ENCODE results near the gene C3orf18.

C3orf18 gene

GRCh38 chr3:50572801-50573371 is 5.3 kb upstream of the C3orf18 start:
- Histone ChIP-seq H3K27me3 (ENCODE audit: insufficient read depth, poor library complexity, severe bottlenecking) (no peaks in the 10 kb centered on the region), H3K27ac (replicated peaks) (no peak overlapping the region; the same call in 1 of the 2 replicates), H3K4me3 (replicated peaks; ENCODE audit: insufficient read depth, low read length) (no peak overlapping the region)
- TF ChIP-seq SPI1 (IDR thresholded peaks at IDR 0.05; ENCODE audit: borderline replicate concordance, low read depth), result no peak
- TF ChIP-seq CTCF (IDR thresholded peaks at IDR 0.05; ENCODE audit: insufficient read depth, low read length), result no peak
- TF ChIP-seq POLR2AphosphoS5 (IDR thresholded peaks at IDR 0.05; ENCODE audit: low read depth), result no peak
- no peak for TF ChIP-seq GABPA (IDR thresholded peaks at IDR 0.05; ENCODE audit: low read depth)
- no peak for TF ChIP-seq REST (IDR thresholded peaks at IDR 0.05; ENCODE audit: insufficient replicate concordance, low read depth)
- DNase-seq (ENCODE audit: low read depth in 1 of 2, low spot score in 1 of 2), result no peak

- Histone ChIP-seq H3K27me3 (ENCODE audit: insufficient read depth, poor library complexity, severe bottlenecking) (no peaks in the 10 kb centered on the region), H3K27ac (replicated peaks) (no peak overlapping the region; the same call in 1 of the 2 replicates), H3K4me3 (replicated peaks; ENCODE audit: insufficient read depth, low read length) (no peak overlapping the region)
- TF ChIP-seq SPI1 (IDR thresholded peaks at IDR 0.05; ENCODE audit: borderline replicate concordance, low read depth) (peak; percentile 23; the same call in 1 of the 2 replicates), CTCF (IDR thresholded peaks at IDR 0.05; ENCODE audit: insufficient read depth, low read length) (peak; percentile 94), REST (IDR thresholded peaks at IDR 0.05; ENCODE audit: insufficient replicate concordance, low read depth) (no peak), POLR2AphosphoS5 (IDR thresholded peaks at IDR 0.05; ENCODE audit: low read depth) (no peak)
- DNase-seq (ENCODE audit: low read depth in 1 of 2, low spot score in 1 of 2), result peak; percentile 50 to 79
Observed at GRCh38 chr3:50572158-50572557, 4.6 kb upstream of the C3orf18 start.

- Histone ChIP-seq H3K27me3 (ENCODE audit: insufficient read depth, poor library complexity, severe bottlenecking) (peaks cover 3% of the 10 kb centered on the region), H3K4me3 (replicated peaks; ENCODE audit: insufficient read depth, low read length) (no peak overlapping the region), H3K27ac (replicated peaks) (no peak overlapping the region)
- no peak for DNase-seq (ENCODE audit: low read depth in 1 of 2, low spot score in 1 of 2)
- TF ChIP-seq SPI1 (IDR thresholded peaks at IDR 0.05; ENCODE audit: borderline replicate concordance, low read depth) (no peak), GABPA (IDR thresholded peaks at IDR 0.05; ENCODE audit: low read depth) (no peak), POLR2AphosphoS5 (IDR thresholded peaks at IDR 0.05; ENCODE audit: low read depth) (no peak), REST (IDR thresholded peaks at IDR 0.05; ENCODE audit: insufficient replicate concordance, low read depth) (no peak), CTCF (IDR thresholded peaks at IDR 0.05; ENCODE audit: insufficient read depth, low read length) (no peak)
Observed at GRCh38 chr3:50571486-50571885, 3.9 kb upstream of the C3orf18 start.

All from HL-60 (cell line).